ENCODE data around the gene OR5K1. TPM values are rescaled to one million over a fixed set of nuclear protein-coding genes. Genes with fewer than 3 reads are reported as not detected.
A peak's percentile ranks its signal among the peaks of the same experiment; 100 is the strongest.

Gene OR5K1
- total RNA-seq (2022) (not detected in 2 replicates), Bru-seq, nascent RNA (percentile 9 among the genes with signal in this experiment), BruChase-seq, experiment 1, labeled RNA remaining after a 6-hour chase (percentile 12 among the genes with signal in this experiment), BruChase-seq, experiment 2, labeled RNA remaining after a 2-hour chase (percentile 18 among the genes with signal in this experiment)
- long read RNA-seq, result 0 reads

DNA sequence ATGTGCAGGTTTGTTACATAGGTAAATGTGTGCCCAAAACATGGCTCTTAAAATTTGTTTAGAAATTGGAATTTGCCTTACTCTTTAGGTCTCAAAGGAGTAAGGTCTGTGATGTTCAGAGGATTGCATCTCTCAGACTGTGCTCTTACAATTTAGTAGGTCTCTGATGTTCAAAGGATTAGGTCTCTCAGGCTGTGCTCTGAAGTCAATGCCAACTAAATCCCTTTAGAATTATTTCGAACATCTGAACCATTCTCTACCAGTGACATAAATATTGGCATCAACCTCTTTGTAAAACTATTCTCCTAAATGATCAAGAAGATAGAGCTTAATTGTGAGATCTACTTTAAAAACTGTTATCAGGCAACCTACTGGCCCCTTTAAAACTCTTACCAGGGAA lies at the start of gene OR5K1:
OR5K1 (plus strand) TSS at position 301 of the 400 bp plus-strand sequence. CDS start 6,376 bp downstream, outside the sequence.
- Mint-ChIP-seq H3K4me1 (ENCODE audit: insufficient read depth, unreplicated experiment) (no peaks in the 10 kb centered on the region), H3K9me3 (ENCODE audit: unreplicated experiment) (peaks cover 7% of the 10 kb centered on the region), H3K27me3 (ENCODE audit: insufficient read depth, unreplicated experiment) (no peaks in the 10 kb centered on the region), H3K27ac (ENCODE audit: low read depth, unreplicated experiment) (no peak within 1 kb of the TSS), H3K36me3 (ENCODE audit: insufficient read depth, unreplicated experiment) (no peaks in the 10 kb centered on the region), H3K4me3 (ENCODE audit: unreplicated experiment) (no peak within 1 kb of the TSS)
- DNase-seq (ENCODE audit: unreplicated experiment), result no peak
- intact Hi-C loops (cut with micrococcal nuclease), result no loop called here
- BruUV-seq (replicated peaks), result no TSS peak
- no peak for TF ChIP-seq CTCF (IDR thresholded peaks at IDR 0.05; ENCODE audit: unreplicated experiment)
- ChIA-PET CTCF (interaction anchor here (0.6 kb wide), 1 partner anchor 1393 kb away, joined by 3 read pairs; no protein-coding TSS in a partner anchor), POLR2A (interaction anchor here (1.2 kb wide), 1 partner anchor 16 kb away, joined by 3 read pairs; no protein-coding TSS in a partner anchor)

- H3K9me3 Mint-ChIP-seq (ENCODE audit: unreplicated experiment), result peaks cover 15% of the 10 kb centered on the region
- BruUV-seq (replicated peaks), result no TSS peak
- H3K4me3 Mint-ChIP-seq (ENCODE audit: unreplicated experiment), result no peak overlapping the region
- intact Hi-C loops (cut with micrococcal nuclease), result no loop called here
- POLR2A ChIA-PET, result interaction anchor here (0.7 kb wide), 1 partner anchor 44 kb away, joined by 3 read pairs; no protein-coding TSS in a partner anchor
- H3K27ac Mint-ChIP-seq (ENCODE audit: low read depth, unreplicated experiment), result no peak overlapping the region
- H3K4me1 Mint-ChIP-seq (ENCODE audit: insufficient read depth, unreplicated experiment), result no peaks in the 10 kb centered on the region
- no peak for DNase-seq (ENCODE audit: unreplicated experiment)
- no peak for TF ChIP-seq CTCF (IDR thresholded peaks at IDR 0.05; ENCODE audit: unreplicated experiment)
- CTCF ChIA-PET, result no interaction called here
- H3K27me3 Mint-ChIP-seq (ENCODE audit: insufficient read depth, unreplicated experiment), result no peaks in the 10 kb centered on the region
- no peaks in the 10 kb centered on the region for H3K36me3 Mint-ChIP-seq (ENCODE audit: insufficient read depth, unreplicated experiment)
These were observed 30.4 kb upstream of the OR5K1 start for GRCh38 chr3:98432575-98432974.

- Mint-ChIP-seq H3K4me3 (ENCODE audit: unreplicated experiment) (no peak overlapping the region), H3K27ac (ENCODE audit: low read depth, unreplicated experiment) (no peak overlapping the region), H3K4me1 (ENCODE audit: insufficient read depth, unreplicated experiment) (no peaks in the 10 kb centered on the region), H3K27me3 (ENCODE audit: insufficient read depth, unreplicated experiment) (no peaks in the 10 kb centered on the region), H3K9me3 (ENCODE audit: unreplicated experiment) (peaks cover 15% of the 10 kb centered on the region), H3K36me3 (ENCODE audit: insufficient read depth, unreplicated experiment) (no peaks in the 10 kb centered on the region)
- ChIA-PET POLR2A (no interaction called here), CTCF (interaction anchor here (0.6 kb wide), 1 partner anchor 78 kb away, joined by 3 read pairs; no protein-coding TSS in a partner anchor)
- BruUV-seq (replicated peaks), result no TSS peak
- DNase-seq (ENCODE audit: unreplicated experiment), result no peak
- TF ChIP-seq CTCF (IDR thresholded peaks at IDR 0.05; ENCODE audit: unreplicated experiment), result no peak
- intact Hi-C loops (cut with micrococcal nuclease), result no loop called here
These were observed 29.2 kb upstream of the OR5K1 start for GRCh38 chr3:98433764-98434163.

- POLR2A ChIA-PET, result no interaction called here
- Mint-ChIP-seq H3K9me3 (ENCODE audit: unreplicated experiment) (peaks cover 15% of the 10 kb centered on the region), H3K27me3 (ENCODE audit: insufficient read depth, unreplicated experiment) (no peaks in the 10 kb centered on the region), H3K4me1 (ENCODE audit: insufficient read depth, unreplicated experiment) (no peaks in the 10 kb centered on the region), H3K4me3 (ENCODE audit: unreplicated experiment) (no peak overlapping the region), H3K36me3 (ENCODE audit: insufficient read depth, unreplicated experiment) (no peaks in the 10 kb centered on the region), H3K27ac (ENCODE audit: low read depth, unreplicated experiment) (no peak overlapping the region)
- CTCF ChIA-PET, result interaction anchor here (1.2 kb wide), 1 partner anchor 139 kb away, joined by 3 read pairs; no protein-coding TSS in a partner anchor
- TF ChIP-seq CTCF (IDR thresholded peaks at IDR 0.05; ENCODE audit: unreplicated experiment), result no peak
- no TSS peak for BruUV-seq (replicated peaks)
- DNase-seq (ENCODE audit: unreplicated experiment), result no peak
- intact Hi-C loops (cut with micrococcal nuclease), result no loop called here
These were observed 28.6 kb upstream of the OR5K1 start for GRCh38 chr3:98434412-98434811.

All from MCF 10A (cell line).